Measurements from ENCODE around the gene CLEC6A.

The CLEC6A gene

DNA sequence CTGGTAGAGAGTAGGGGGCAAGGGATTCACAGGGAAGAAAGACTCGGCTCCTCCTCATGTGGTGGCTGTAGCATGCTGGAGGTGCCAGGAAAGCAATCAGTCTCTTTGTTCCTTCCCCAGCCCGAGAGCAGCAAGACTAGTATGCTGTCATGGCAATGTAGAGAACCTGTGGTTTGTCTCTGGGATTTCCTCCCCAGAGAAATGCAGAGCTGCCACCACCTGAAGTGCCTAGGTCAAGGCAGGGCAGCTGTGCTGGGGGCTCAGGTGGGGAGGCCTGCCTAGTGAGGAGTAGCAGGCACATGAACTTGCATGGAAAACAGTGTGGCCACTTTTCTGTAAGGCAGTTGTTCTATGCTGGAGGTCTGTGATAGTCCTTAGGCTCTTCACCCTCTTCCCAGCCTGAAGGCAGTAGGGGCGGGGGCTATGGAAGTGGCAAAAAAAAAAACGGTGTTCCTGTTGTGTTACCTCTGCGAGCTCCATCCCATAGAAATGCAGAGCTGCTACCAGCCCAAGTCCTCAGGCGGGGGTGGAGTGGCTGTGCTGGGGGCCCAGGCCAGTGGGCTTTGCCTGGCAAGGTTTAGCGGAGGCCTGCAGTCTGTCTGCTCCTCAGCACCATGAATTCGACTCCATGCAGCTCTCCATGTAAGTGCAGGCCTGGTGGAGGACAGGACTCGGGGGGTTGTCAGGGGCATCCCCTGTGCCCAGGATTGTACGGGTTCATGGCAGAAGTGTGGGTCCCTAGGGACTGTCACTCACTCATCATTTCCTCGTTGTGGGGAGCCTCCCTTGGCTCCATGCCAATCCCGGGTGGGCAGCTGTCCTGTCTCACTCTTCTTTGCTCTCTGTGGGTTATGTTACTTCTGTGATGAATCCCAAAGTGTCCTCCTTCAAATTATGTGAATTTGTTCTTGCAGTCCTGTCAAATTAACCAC, 53.4 kb downstream of the CLEC6A start:
- DNase-seq (ENCODE audit: low spot score) = no peak
- Mint-ChIP-seq H3K9me3 (no peaks in the 10 kb centered on the region), H3K27me3 (ENCODE audit: low read depth) (peaks cover 42% of the 10 kb centered on the region), H3K36me3 (ENCODE audit: low read depth) (no peaks in the 10 kb centered on the region), H3K4me1 (ENCODE audit: low read depth) (no peaks in the 10 kb centered on the region), H3K4me3 (no peak overlapping the region), H3K27ac (no peak overlapping the region)

DNA sequence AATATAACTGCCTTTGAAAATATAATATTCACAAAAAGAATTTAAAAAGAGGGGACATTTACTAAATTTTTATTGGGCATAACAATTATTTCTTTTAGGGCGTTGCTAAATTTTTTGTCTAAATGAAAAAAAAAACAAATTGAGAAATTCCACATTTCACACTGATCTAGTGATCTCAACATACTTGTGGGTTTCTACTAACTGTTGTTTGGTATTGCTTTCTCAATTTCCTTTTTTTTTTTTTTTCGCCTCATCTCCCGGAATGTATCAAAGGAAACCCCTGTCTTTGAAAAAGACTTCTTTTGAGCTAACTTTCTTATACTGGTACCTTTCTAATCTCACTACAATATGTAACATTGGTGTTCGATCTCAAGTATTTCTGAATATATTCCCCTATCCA, 57.5 kb downstream of the CLEC6A start, which contains the start of gene CLEC4D:
Gene CLEC4D, plus strand, starts transcription at position 248 of the 400 bp plus-strand sequence. CDS start 230 bp downstream, outside the sequence.
- peaks cover 29% of the 10 kb centered on the region for H3K27me3 Mint-ChIP-seq (ENCODE audit: low read depth)
- no peaks in the 10 kb centered on the region for H3K4me1 Mint-ChIP-seq (ENCODE audit: low read depth)
- H3K27ac Mint-ChIP-seq = no peak within 1 kb of the TSS
- no peak within 1 kb of the TSS for H3K4me3 Mint-ChIP-seq
- no peak for DNase-seq (ENCODE audit: low spot score)
- H3K9me3 Mint-ChIP-seq = no peaks in the 10 kb centered on the region
- H3K36me3 Mint-ChIP-seq (ENCODE audit: low read depth) = no peaks in the 10 kb centered on the region

DNA sequence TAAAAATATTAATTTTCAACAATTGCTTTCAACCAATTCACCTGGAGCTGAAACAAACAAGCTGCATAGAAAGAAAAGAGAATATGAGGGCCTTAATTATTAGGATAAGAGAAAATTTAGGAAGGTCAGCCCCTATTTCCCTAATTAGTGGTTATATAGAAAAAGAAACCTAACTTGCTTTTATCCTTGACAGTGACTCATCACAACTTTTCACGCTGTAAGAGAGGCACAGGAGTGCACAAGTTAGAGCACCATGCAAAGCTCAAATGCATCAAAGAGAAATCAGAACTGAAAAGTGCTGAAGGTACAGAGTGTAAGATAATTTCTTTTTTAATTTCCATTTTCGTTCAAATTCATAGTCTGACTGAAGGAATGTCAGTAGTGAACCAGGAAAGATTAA, 62.2 kb downstream of the CLEC6A start:
- Mint-ChIP-seq H3K27me3 (ENCODE audit: low read depth) (peaks cover 31% of the 10 kb centered on the region), H3K9me3 (no peaks in the 10 kb centered on the region), H3K27ac (no peak overlapping the region), H3K4me3 (no peak overlapping the region), H3K36me3 (ENCODE audit: low read depth) (no peaks in the 10 kb centered on the region), H3K4me1 (ENCODE audit: low read depth) (no peaks in the 10 kb centered on the region)
- no peak for DNase-seq (ENCODE audit: low spot score)

DNA sequence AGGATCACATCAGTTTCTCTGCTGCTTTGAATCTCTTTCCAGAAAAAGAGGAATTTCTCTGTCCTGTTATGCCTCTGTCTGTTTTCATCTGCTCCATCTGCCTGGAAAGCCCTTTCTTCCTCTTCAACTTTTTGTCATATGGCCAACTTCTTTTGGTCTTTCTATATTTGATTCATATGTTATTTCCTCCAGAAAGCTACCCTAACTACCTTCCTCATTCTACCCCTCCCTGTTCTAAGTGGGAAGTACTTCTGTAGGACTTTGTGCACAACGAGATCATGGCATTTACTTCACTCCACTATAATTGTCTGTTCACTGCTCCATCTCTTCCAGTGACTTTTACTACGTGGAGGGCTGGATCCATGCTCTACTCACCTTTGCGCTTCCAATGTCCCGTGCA, 63.4 kb downstream of the CLEC6A start:
- no peaks in the 10 kb centered on the region for H3K36me3 Mint-ChIP-seq (ENCODE audit: low read depth)
- no peak overlapping the region for H3K27ac Mint-ChIP-seq
- no peaks in the 10 kb centered on the region for H3K4me1 Mint-ChIP-seq (ENCODE audit: low read depth)
- H3K9me3 Mint-ChIP-seq = no peaks in the 10 kb centered on the region
- no peak for DNase-seq (ENCODE audit: low spot score)
- H3K4me3 Mint-ChIP-seq = no peak overlapping the region
- peaks cover 31% of the 10 kb centered on the region for H3K27me3 Mint-ChIP-seq (ENCODE audit: low read depth)

DNA sequence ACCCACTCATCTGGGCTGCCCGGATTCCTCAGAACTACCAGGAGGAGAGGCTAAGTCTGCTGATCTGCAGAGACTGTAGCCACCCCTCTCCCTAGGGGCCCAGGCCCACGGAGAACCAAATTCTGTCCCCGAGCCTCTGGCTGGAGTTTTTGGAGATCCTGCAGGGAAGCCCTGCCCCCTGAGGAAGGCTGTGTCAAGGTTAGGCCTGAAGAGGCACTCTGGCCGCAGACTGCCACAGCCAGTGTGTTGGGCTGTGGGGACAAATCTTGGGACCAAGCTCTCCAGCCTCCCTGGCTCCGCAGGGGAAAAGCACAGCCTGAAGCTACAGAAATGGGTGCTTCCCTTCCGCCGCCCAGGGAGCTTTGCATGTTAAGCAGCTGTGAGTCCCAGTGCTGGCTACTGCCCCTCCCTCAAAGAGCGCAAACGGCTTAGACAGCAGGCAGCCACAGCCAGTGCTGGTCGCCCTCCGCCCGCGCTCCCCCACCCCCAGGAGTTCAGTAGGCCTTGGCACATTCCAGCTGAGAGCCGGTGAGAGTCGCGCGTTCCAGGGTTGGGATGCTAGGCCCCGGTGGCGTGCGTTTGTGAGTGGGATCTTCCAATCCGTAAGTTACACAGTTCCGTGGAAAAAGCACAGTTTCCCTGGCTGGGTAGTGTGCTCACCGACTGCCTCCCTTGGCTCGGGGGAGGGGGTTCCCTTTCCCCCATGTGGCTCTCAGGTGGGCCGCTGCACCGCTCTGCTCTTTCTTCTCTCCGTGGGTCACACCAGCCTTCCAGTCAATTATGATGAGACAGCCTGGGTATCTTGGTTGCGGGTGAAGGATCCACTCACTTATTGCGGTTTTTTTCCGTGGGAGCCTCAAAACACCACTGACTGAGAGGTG, 71.7 kb downstream of the CLEC6A start:
- Mint-ChIP-seq H3K36me3 (ENCODE audit: low read depth) (no peaks in the 10 kb centered on the region), H3K4me3 (no peak overlapping the region), H3K9me3 (peaks cover 10% of the 10 kb centered on the region), H3K27ac (no peak overlapping the region), H3K4me1 (ENCODE audit: low read depth) (no peaks in the 10 kb centered on the region), H3K27me3 (ENCODE audit: low read depth) (peaks cover 15% of the 10 kb centered on the region)
- DNase-seq (ENCODE audit: low spot score) = no peak
